IMR-90 (cell line): Measurements from ENCODE around the gene SV2B. TPM values are rescaled to one million over a fixed set of nuclear protein-coding genes. Genes with fewer than 3 reads are reported as not detected.

ENCODE experiments used
- ATAC-seq: fragments of 200-7000 bp; cut with Tn5 transposase; 2 replicates; pipeline ENCODE4 v1.9.1; 2020; ENCODE audit warnings: low read depth, mild to moderate bottlenecking, moderate library complexity
- BruUV-seq: library from RNA; stranded (reverse); fragments of 400-500 nt; replicated peaks from 2 replicates; lab custom pipeline; 2021; lab: Mats Ljungman, UMichigan
- CTCF ChIA-PET: fragments of 300-600 bp; formaldehyde crosslinking; extraction: SDS; loops from one replicate; lab custom pipeline; 2021; ENCODE audit warnings: antibody characterized with exemption; lab: Yijun Ruan, JAX
- POLR2A ChIA-PET: fragments of 300-600 bp; sonication (Branson Sonifier 250); formaldehyde crosslinking; loops from one replicate; lab custom pipeline; 2022; ENCODE audit warnings: antibody characterized with exemption; ENCODE audit not compliant: unreplicated experiment; lab: Charles Lee
- DNase-seq: peaks from one replicate; pipeline ENCODE4 v3.0.0; 2013
- H2AFZ ChIP-seq: replicated peaks from 2 replicates; pipeline ENCODE3; 2013; ENCODE audit warnings: low read length, mild to moderate bottlenecking; ENCODE audit not compliant: poor library complexity
- H2AK5ac ChIP-seq: 2 replicates; pipeline ENCODE4 v1.6.1; 2013; ENCODE audit warnings: low read depth, low read length, inconsistent platforms
- H2AK9ac ChIP-seq: replicated peaks from 2 replicates; pipeline ENCODE3; 2013; ENCODE audit warnings: mild to moderate bottlenecking, low read depth, low read length, moderate library complexity; ENCODE audit not compliant: poor library complexity
- H2BK120ac ChIP-seq: 2 replicates; pipeline ENCODE4 v1.6.1; 2013; ENCODE audit warnings: low read depth, low read length, inconsistent platforms
- H2BK15ac ChIP-seq: 3 replicates; pipeline ENCODE4 v1.6.1; 2013; ENCODE audit warnings: low read depth, low read length, inconsistent platforms
- H2BK20ac ChIP-seq: 2 replicates; pipeline ENCODE4 v1.6.1; 2013; ENCODE audit warnings: low read depth, mild to moderate bottlenecking, inconsistent platforms, low read length, moderate library complexity
- H2BK5ac ChIP-seq: 2 replicates; pipeline ENCODE4 v1.6.1; 2013; ENCODE audit warnings: mild to moderate bottlenecking, low read depth, low read length, inconsistent platforms; ENCODE audit not compliant: poor library complexity, severe bottlenecking
- H3K14ac ChIP-seq: replicated peaks from 2 replicates; pipeline ENCODE4 v1.6.1; 2013; ENCODE audit warnings: low read depth, low read length, inconsistent platforms
- H3K18ac ChIP-seq: 2 replicates; pipeline ENCODE4 v1.6.1; 2013; ENCODE audit warnings: low read depth, low read length, control low read depth
- H3K23ac ChIP-seq: 2 replicates; pipeline ENCODE4 v1.6.1; 2013; ENCODE audit warnings: low read depth, low read length, inconsistent platforms
- H3K27ac ChIP-seq: 2 replicates; pipeline ENCODE4 v1.5.1; 2013; ENCODE audit warnings: mild to moderate bottlenecking, control low read depth, low read length; ENCODE audit not compliant: insufficient read depth
- H3K27me3 ChIP-seq: 2 replicates; pipeline ENCODE4 v1.6.1; 2013; ENCODE audit warnings: low read length; ENCODE audit not compliant: control insufficient read depth, insufficient read depth
- H3K36me3 ChIP-seq: 2 replicates; pipeline ENCODE4 v1.6.1; 2013; ENCODE audit warnings: low read length, mixed read lengths; ENCODE audit not compliant: control insufficient read depth, insufficient read depth
- H3K4ac ChIP-seq: 2 replicates; pipeline ENCODE4 v1.6.1; 2013; ENCODE audit warnings: low read depth, low read length, inconsistent platforms
- H3K4me1 ChIP-seq: 2 replicates; pipeline ENCODE4 v1.6.1; 2013; ENCODE audit warnings: low read length, mixed read lengths; ENCODE audit not compliant: control insufficient read depth, insufficient read depth
- H3K4me2 ChIP-seq: 2 replicates; pipeline ENCODE4 v1.6.1; 2013; ENCODE audit warnings: low read depth, mild to moderate bottlenecking, control low read depth, low read length, moderate library complexity
- H3K4me3 ChIP-seq: 2 replicates; pipeline ENCODE4 v1.5.1; 2013; ENCODE audit warnings: low read depth, mild to moderate bottlenecking, control low read depth, low read length, moderate library complexity; ENCODE audit not compliant: insufficient read depth
- H3K56ac ChIP-seq: 2 replicates; pipeline ENCODE4 v1.6.1; 2013; ENCODE audit warnings: low read length, inconsistent platforms; ENCODE audit not compliant: insufficient read depth; ENCODE audit errors: extremely low read depth
- H3K79me1 ChIP-seq, 2 experiments: 2 replicates each; pipeline ENCODE4 v1.6.1; 2013; ENCODE audit warnings: low read length in 2 of 2, inconsistent platforms in 1 of 2, low read depth in 1 of 2
- H3K9ac ChIP-seq: 2 replicates; pipeline ENCODE4 v1.6.1; 2013; ENCODE audit warnings: low read depth, low read length, control low read depth
- H3K9me1 ChIP-seq: 2 replicates; pipeline ENCODE4 v1.6.1; 2013; ENCODE audit warnings: low read length, inconsistent platforms; ENCODE audit not compliant: insufficient read depth
- H3K9me3 ChIP-seq: 2 replicates; pipeline ENCODE4 v1.6.1; 2013; ENCODE audit warnings: low read length; ENCODE audit not compliant: control insufficient read depth, insufficient read depth
- H4K20me1 ChIP-seq: 2 replicates; pipeline ENCODE4 v1.6.1; 2013; ENCODE audit warnings: low read length, inconsistent platforms; ENCODE audit not compliant: insufficient read depth
- H4K5ac ChIP-seq: 2 replicates; pipeline ENCODE4 v1.6.1; 2013; ENCODE audit warnings: mild to moderate bottlenecking, low read depth, low read length, control low read depth
- H4K8ac ChIP-seq, 2 experiments: 2 replicates each; pipeline ENCODE4 v1.6.1; 2013; ENCODE audit warnings: low read depth in 2 of 2, low read length in 2 of 2, control low read depth in 1 of 2, inconsistent platforms in 1 of 2
- H4K91ac ChIP-seq: 2 replicates; pipeline ENCODE4 v1.6.1; 2013; ENCODE audit warnings: low read depth, low read length, inconsistent platforms; ENCODE audit not compliant: insufficient read depth
- CEBPB ChIP-seq: IDR thresholded peaks from 2 replicates; pipeline ENCODE4 v1.6.1; 2012; ENCODE audit warnings: low read depth, low read length, improper control_type of control experiment
- CHD1 ChIP-seq: IDR thresholded peaks from 2 replicates; pipeline ENCODE4 v1.6.1; 2012; ENCODE audit warnings: low read depth, low read length, improper control_type of control experiment
- ELK1 ChIP-seq: fragments of 150-350 bp; IDR thresholded peaks from 2 replicates; pipeline ENCODE4 v1.6.1; 2016; ENCODE audit warnings: low read depth, mild to moderate bottlenecking, low read length, moderate library complexity, borderline replicate concordance
- MAFK ChIP-seq: IDR thresholded peaks from 2 replicates; pipeline ENCODE4 v1.6.1; 2012; ENCODE audit warnings: low read depth, low read length, improper control_type of control experiment
- RAD21 ChIP-seq: IDR thresholded peaks from 2 replicates; pipeline ENCODE4 v1.6.1; 2012; ENCODE audit warnings: low read length, improper control_type of control experiment
- USF2 ChIP-seq: fragments of 150-350 bp; IDR thresholded peaks from 2 replicates; pipeline ENCODE4 v1.6.1; 2017; ENCODE audit warnings: mild to moderate bottlenecking, antibody characterized with exemption, low read length, low read depth
- WGBS, 2 experiments: methylation state at CpG; one replicate each; pipeline versions ENCODE4 v1.1.5 to v1.1.7; 2013; ENCODE audit warnings: missing lambda C conversion rate in 2 of 2; ENCODE audit not compliant: insufficient read length in 1 of 2; ENCODE audit errors: extremely low coverage in 2 of 2; 5-methylcytosine and 5-hydroxymethylcytosine counted together
- dilution Hi-C: fragments of 300-500 bp; cut with HindIII; formaldehyde crosslinking; loops from one replicate; pipeline ENCODE4 v1.14.3; 2018; ENCODE audit warnings: low sequenced_read_pairs; ENCODE audit not compliant: unreplicated experiment
- in situ Hi-C: fragments of 300-500 bp; cut with MboI; formaldehyde crosslinking; loops from 3 replicates; pipeline ENCODE4 v1.14.3; 2019; ENCODE audit warnings: low sequenced_read_pairs, inconsistent platforms, mixed read lengths
- intact Hi-C: fragments of 100-400 bp; cut with micrococcal nuclease; formaldehyde crosslinking; loops from 2 replicates; pipeline ENCODE4 v1.10.0; 2022
- polyA plus RNA-seq, 3 experiments: library from polyadenylated mRNA; depleted of rRNA; stranded (reverse); fragments of >200 nt; gene quantifications; 2 replicates each; pipeline ENCODE4 v1.2.3, GENCODE V29; 2012; ENCODE audit warnings: low replicate concordance in 1 of 3
- total RNA-seq: library from RNA; depleted of rRNA; stranded (reverse); fragments of >200 nt; gene quantifications from 2 replicates; pipeline ENCODE4 v1.2.3, GENCODE V29; 2012

Gene SV2B
- total and polyA plus RNA-seq, 2 of the 4 experiments (the other 2 are of a cell fraction): not detected

- no peak overlapping the region for H3K9ac ChIP-seq
- H3K9me1 ChIP-seq: no peaks in the 10 kb centered on the region
- DNase-seq (no peak), ATAC-seq (no peak)
- no peak overlapping the region for H3K23ac ChIP-seq
- no TSS peak for BruUV-seq
- no peaks in the 10 kb centered on the region for H3K79me1 ChIP-seq
- intact Hi-C loops (no loop called here), dilution Hi-C loops (loop anchor here (25.0 kb wide), 1 partner anchor 192 kb away; no protein-coding TSS in a partner anchor), in situ Hi-C loops (no loop called here)
- H2AK9ac ChIP-seq: no peak overlapping the region
- H3K27me3 ChIP-seq: 0 out of 2 replicates have a peak, but pooled peaks cover 1% of the 10 kb centered on the region
- H4K91ac ChIP-seq: no peak overlapping the region
- H3K4me1 ChIP-seq: no peaks in the 10 kb centered on the region
- no peaks in the 10 kb centered on the region for H3K9me3 ChIP-seq
- H2BK20ac ChIP-seq: no peak overlapping the region
- H3K4me2 ChIP-seq: no peak overlapping the region
- no CpG with 5 or more reads among the region's 3 CpGs for WGBS, 2 experiments
- no peak overlapping the region for H4K5ac ChIP-seq
- H3K36me3 ChIP-seq: no peaks in the 10 kb centered on the region
- H3K14ac ChIP-seq: no peak overlapping the region
- H2AK5ac ChIP-seq: no peak overlapping the region
- no peak overlapping the region for H2BK15ac ChIP-seq
- H3K56ac ChIP-seq: no peak overlapping the region
- no peak overlapping the region for H2BK5ac ChIP-seq
- ChIA-PET POLR2A (no interaction called here), CTCF (no interaction called here)
- H3K18ac ChIP-seq: no peak overlapping the region
- no peak overlapping the region for H4K8ac ChIP-seq
- H3K4me3 ChIP-seq: no peak overlapping the region
- no peaks in the 10 kb centered on the region for H4K20me1 ChIP-seq
- H3K4ac ChIP-seq: no peak overlapping the region
- TF ChIP-seq USF2 (no peak), CEBPB (no peak), MAFK (no peak), RAD21 (no peak), CHD1 (no peak), ELK1 (no peak)
- H2BK120ac ChIP-seq: no peak overlapping the region
- H2AFZ ChIP-seq: peak overlapping the region; percentile 35
- no peak overlapping the region for H3K27ac ChIP-seq
Measured at GRCh38 chr15:91254766-91255165, 154.7 kb downstream of the SV2B start.
